ENCODE measurements around the gene GPS2.

GPS2 gene

DNA sequence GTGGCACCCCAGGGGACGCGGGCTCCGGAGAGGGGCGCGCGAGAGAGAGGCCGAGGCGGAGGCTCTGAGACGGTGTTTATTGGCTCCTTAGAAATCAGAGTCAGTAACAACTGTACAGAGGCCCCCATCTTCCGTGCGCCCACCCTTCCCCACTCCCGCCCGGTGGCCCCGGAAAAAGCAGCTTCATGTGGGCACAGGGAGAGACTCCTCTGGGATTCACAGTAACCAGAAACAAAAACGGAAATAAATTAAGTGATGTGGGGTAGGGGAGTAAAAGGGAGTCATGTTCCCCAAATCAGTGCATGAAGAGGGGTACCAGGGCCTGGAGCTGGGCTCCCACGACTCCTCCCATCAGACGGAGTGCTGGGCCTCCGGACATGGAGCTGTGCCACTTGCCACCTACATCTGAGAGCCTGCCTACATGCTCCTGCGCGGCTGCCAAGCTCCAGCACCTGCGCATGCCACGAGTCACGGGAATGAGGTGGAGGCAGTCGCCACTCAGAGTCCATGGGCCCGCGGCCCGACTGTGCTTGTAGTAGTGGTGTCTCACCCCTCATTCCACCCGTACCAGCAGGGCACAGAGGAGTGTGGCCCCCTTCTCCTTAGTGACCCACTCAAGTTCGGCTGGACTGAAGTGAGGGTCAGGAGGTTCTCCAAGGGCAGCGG, 543 bp upstream of the GPS2 start:
- no peak for DNase-seq

- peak; percentile 69 for DNase-seq
Measured at GRCh38 chr17:7313890-7314718, 1.1 kb downstream of the GPS2 start.

- peak; percentile 79 for DNase-seq
Measured at GRCh38 chr17:7313088-7313889, 1.9 kb downstream of the GPS2 start.

GRCh38 chr17:7312432-7313087, 2.6 kb downstream of the GPS2 start:
- DNase-seq, result no peak

DNA sequence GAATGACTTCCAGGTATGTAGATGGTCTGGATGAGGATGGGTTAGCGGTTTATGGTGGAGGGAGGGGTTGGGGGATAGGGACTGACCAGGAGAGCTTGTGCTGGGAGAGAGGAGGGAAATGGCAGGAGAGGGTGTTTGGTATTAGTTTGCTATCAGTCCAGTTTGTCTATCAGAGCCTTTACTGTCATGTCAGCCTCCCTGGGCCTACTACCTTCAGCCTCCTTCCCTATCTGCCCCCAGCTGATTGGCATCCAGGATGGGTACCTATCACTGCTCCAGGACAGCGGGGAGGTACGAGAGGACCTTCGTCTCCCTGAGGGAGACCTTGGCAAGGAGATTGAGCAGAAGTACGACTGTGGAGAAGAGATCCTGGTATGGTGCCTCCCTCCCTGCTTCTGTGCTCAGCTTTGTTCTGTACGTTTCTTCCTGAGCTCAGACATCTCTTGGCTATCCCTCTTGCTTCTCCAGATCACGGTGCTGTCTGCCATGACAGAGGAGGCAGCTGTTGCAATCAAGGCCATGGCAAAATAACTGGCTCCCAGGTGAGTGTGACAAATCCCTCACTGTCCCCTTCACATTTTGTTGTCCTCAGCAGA, 4.0 kb downstream of the GPS2 start:
- no peak for DNase-seq

DNA sequence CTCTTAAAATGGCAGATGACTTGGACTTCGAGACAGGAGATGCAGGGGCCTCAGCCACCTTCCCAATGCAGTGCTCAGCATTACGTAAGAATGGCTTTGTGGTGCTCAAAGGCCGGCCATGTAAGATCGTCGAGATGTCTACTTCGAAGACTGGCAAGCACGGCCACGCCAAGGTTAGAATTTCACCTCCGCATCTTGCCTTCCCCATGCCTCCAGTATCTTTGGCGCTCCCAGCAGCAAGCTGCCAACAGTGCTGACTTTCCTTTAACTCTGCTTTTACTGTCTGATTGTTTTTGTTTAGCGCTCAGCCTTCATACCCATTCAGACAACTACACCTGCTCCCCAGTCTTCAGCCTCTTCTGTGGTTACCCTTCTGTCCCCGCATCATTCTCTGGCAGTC, 5.5 kb downstream of the GPS2 start:
- no peak for DNase-seq

- DNase-seq, result peak; percentile 86
Measured at GRCh38 chr17:7308625-7309433, 6.3 kb downstream of the GPS2 start.

DNA sequence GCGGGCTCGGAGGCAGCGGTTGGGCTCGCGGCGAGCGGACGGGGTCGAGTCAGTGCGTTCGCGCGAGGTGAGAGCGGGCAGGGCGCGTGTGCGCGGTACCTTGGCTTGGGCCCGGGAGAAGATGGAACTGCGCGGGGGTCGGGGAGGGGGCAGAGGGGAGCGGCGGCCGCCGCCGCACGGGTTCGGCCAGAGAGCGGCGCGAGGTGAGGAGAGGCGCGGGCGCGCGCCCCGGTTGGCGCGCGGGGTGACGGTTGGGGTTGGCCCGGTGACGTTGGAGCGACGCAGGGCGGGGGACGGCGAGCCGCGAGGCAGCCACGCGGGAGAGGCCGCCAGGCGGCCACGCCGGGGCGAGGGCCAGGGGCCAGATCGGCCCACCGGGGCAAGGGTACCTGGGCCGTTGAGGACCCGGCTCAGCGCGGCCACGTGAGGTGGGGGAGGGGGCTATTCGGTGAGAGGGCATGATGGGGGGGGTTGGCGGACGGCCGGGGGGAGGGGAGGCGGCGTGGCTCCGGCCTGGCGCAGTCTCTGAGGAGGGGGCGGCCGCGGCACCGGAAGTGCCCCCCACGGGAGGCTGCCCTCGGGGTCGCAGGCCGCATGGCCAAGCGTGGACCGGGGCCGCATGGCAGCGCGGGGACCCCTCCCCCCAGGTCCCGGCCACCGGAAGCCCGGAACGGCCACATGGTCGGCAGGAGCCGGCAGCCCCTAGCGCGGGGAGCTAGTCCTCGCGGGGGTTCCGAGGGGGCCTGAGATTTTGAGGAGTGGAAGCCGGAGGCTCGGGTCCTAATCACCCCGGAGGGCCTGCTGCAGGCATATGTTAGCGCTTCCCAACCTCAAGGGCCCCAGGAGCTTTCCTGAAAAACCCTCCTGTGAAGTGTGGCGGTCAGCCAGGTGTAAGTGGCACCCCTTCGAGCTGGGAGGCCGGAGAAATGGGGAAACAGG, 7.2 kb downstream of the GPS2 start:
- DNase-seq, result peak; percentile 80

DNA sequence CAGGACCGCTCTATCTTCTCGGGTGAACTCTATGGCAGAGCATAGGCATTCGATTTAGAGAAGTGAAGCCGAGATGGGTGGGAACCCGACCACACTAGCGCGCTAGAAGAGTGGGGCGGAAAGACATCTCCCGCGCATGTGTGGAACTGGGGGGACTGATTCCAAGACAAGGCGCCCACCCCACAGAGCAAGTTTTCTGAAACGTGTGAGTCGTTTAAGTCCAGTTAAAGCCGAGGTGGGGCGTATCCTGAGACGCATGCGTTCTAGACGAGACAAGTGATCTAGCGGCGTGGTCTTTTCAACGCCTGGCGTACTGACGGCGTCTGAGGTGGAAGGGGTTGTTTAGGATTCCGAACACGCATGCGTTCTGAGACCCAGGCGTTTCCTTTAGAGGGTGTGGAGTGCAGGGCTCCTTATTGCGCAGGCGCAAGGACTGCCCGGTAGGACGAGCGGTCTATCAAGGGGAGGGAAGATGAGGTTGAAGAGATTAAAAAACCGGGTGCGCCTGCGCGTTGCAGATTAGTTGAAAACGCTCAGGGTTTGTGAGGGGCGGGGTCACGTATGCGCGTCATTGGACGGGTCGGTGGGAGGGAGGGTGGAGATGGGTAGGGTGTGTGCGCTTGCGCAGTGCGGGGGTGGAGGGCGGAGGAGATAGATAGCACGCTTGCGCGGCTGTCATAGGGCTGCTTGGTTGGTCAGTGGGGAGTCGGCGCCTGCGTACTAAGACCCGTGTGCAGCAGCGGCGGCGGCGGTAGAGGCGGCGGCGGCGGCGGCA, 8.1 kb downstream of the GPS2 start, which contains the start of gene EIF5A:
Gene EIF5A, plus strand, starts transcription at position 718 of the 775 bp plus-strand sequence. CDS start 2,008 bp downstream, outside the sequence.
- DNase-seq, result peak; percentile 100

GRCh38 chr17:7304179-7304578, 11.0 kb downstream of the GPS2 start:
- DNase-seq, result no peak

DNA sequence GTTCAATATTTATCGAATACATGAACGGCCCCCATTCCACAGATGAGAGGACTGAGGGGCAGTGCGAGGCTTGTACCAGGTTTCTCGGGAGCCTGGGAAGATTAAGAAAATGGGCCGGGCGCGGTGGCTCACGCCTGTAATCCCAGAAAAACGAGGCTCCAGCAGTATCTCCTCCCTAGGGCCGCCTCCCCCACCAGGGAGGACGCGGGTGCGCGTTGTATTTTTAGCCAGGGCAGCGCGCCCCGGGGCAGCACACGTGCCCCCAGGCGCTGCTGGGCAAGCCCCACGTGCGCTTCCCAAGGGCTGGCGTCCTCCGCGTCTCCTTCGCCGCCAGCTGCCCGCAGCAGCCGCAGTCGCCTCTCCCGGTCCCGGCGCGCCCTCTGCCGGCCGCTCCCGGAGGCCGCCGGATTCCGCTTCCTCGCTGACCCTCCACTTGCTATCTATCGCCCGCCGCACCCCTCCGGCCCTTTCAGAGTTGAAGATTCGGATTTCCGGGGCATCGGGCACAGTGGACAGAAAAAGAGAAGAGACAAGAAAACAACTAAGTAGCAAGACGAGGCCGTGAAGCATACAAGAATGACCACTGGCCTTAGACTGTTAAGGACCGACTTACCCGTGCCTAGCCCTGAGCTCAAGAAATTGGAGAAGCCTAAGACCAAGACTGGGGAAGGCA, 18.8 kb downstream of the GPS2 start:
- peak; percentile 91 for DNase-seq

DNA sequence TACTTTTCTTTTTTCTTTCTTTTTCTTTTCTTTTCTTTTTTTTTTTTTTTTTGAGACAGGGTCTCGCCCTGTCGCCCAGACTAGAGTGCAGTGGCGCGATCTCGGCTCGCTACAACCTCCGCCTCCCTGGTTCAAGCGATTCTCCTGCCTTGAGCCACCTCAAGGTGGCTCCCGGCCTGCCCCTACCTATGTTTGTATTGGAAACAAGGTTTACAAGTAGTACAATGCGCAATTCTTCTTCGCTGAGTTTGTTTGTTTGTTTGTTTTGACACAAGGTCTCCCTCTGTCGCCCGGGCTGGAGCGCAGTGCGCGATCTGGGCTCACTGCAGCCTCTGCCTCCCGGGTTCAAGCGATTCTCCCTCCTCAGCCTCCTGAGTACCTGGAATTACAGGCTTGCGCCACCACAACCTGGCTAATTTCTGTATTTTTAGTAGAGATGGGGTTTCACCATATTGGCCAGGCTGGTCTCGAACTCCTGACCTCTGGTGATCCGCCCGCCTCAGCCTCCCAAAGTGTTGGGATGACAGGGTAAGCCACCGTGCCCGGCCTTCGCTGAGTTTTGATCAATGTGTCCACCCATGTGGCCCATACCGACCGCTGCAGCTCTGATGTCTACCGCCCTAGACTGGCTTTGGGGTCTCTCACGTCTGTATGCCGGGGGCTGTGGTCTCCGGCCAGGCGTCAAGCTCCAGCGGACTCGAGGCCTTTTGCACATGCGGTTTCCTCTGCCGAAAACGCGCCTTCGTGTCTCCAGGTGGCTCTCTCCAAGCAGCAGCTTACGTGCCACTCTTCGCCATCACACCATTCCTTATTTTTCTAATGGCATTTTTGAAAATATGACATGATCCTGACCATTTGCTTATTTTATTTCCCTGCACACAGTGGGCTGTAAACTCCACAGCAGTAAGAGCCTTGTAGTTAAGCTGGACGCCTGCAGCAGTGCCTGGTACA, 19.7 kb downstream of the GPS2 start:
- no peak for DNase-seq

- peak; percentile 88 for DNase-seq
Measured at GRCh38 chr17:7294614-7295153, 20.5 kb downstream of the GPS2 start, which contains the start of gene YBX2. YBX2 (minus strand) TSS chr17:7294639; CDS start chr17:7294500, 139 bp downstream.

GRCh38 chr17:7293816-7294613, 21.1 kb downstream of the GPS2 start:
- DNase-seq, result no peak

GRCh38 chr17:7293159-7293558, 22.0 kb downstream of the GPS2 start:
- DNase-seq, result no peak

DNA sequence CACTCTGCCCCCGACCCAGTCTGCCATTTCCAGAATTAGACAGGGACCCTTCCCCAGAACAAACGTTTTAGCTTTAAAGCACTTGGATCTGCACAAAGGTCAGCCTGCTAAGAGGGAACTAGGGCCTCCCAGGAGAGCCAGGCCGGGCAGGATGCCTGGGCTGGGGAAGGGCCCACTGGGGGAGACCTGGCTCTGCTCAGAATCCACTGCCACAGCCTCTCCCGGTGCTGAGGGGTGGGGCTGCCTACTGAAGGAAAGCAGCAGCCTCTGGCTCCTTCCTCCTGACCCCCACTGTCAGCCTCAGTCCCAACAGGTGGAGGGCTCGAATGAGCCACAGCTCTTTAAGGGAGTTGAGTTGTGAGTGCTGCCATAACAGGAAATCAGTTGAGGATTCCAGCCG, 22.4 kb downstream of the GPS2 start:
- no peak for DNase-seq

Data from activated CD8-positive, alpha-beta memory T cell treated with anti-CD3 and anti-CD28 coated beads, Interleukin-2, amount 50 U/mL, for 48 hours (primary cell).